Hematopoietic multipotent progenitor cell treated with erythropoietin and hydrocortisone succinate and interleukin-3 and kit ligand, for 15 days (in vitro differentiated cells): ENCODE results near the gene TBC1D19.
A peak's percentile ranks its signal among the peaks of the same experiment; 100 is the strongest.

Source experiments
- DNase-seq: peaks from one replicate; pipeline ENCODE4 v3.0.0-alpha.2; 2015; ENCODE audit warnings: low spot score

The TBC1D19 gene

GRCh38 chr4:26732356-26732755 is 148.5 kb downstream of the TBC1D19 start:
- DNase-seq, result no peak

GRCh38 chr4:26736621-26737020 is 152.7 kb downstream of the TBC1D19 start:
- DNase-seq, result no peak

GRCh38 chr4:26737385-26737784 is 153.5 kb downstream of the TBC1D19 start:
- no peak for DNase-seq

- DNase-seq, result no peak
These were observed 157.6 kb downstream of the TBC1D19 start for GRCh38 chr4:26741491-26741871.

- no peak for DNase-seq
These were observed 162.9 kb downstream of the TBC1D19 start for GRCh38 chr4:26746802-26747213.

- no peak for DNase-seq
These were observed 164.9 kb downstream of the TBC1D19 start for GRCh38 chr4:26748811-26749210.

- DNase-seq, result no peak
These were observed 166.0 kb downstream of the TBC1D19 start for GRCh38 chr4:26749867-26750266.

- no peak for DNase-seq
These were observed 167.1 kb downstream of the TBC1D19 start for GRCh38 chr4:26751004-26751403.

- no peak for DNase-seq
These were observed 168.0 kb downstream of the TBC1D19 start for GRCh38 chr4:26751838-26752237.

GRCh38 chr4:26753187-26753586 is 169.3 kb downstream of the TBC1D19 start:
- no peak for DNase-seq

- DNase-seq, result no peak
These were observed 169.7 kb downstream of the TBC1D19 start for GRCh38 chr4:26753617-26754016.

- no peak for DNase-seq
These were observed 173.9 kb downstream of the TBC1D19 start for GRCh38 chr4:26757751-26758150.

- DNase-seq, result no peak
These were observed 175.0 kb downstream of the TBC1D19 start for GRCh38 chr4:26758899-26759298.

- DNase-seq, result no peak
These were observed 178.8 kb downstream of the TBC1D19 start for GRCh38 chr4:26762650-26763049.

- DNase-seq, result no peak
These were observed 179.2 kb downstream of the TBC1D19 start for GRCh38 chr4:26763063-26763462.

- no peak for DNase-seq
These were observed 179.8 kb downstream of the TBC1D19 start for GRCh38 chr4:26763648-26764047.

GRCh38 chr4:26764231-26764630 is 180.3 kb downstream of the TBC1D19 start:
- DNase-seq, result no peak

- no peak for DNase-seq
These were observed 181.6 kb downstream of the TBC1D19 start for GRCh38 chr4:26765515-26765914.

GRCh38 chr4:26766141-26766540 is 182.3 kb downstream of the TBC1D19 start:
- no peak for DNase-seq

- DNase-seq, result no peak
These were observed 188.4 kb downstream of the TBC1D19 start for GRCh38 chr4:26772096-26772873.

GRCh38 chr4:26779224-26779623 is 195.3 kb downstream of the TBC1D19 start:
- DNase-seq, result no peak

GRCh38 chr4:26779674-26780073 is 195.8 kb downstream of the TBC1D19 start:
- DNase-seq, result no peak

- no peak for DNase-seq
These were observed 196.7 kb downstream of the TBC1D19 start for GRCh38 chr4:26780539-26780938.

GRCh38 chr4:26782168-26782829 is 198.4 kb downstream of the TBC1D19 start:
- peak; percentile 52 for DNase-seq
